ENCODE measurements around the gene TENT5A.

TENT5A gene

DNA sequence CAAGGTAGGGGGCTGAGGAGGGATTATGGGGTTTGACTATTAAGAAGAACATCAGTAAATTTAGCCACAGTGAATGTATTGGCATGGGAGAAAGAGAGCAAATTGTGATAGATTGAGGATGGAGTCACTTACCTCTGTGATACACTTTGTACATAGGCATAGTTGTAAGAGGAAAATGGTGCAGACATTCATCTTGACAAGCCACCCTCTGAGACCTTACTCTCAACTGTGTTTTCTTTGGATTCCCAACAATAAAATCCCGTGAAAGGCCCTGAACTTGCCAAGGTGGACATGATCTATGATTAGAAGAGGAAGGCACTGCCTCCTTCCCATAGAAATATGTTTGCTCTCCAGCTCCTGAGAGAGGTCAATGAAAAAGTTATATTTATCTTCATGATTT, 18.6 kb upstream of the TENT5A start:
- DNase-seq (ENCODE audit: low spot score) = no peak

DNA sequence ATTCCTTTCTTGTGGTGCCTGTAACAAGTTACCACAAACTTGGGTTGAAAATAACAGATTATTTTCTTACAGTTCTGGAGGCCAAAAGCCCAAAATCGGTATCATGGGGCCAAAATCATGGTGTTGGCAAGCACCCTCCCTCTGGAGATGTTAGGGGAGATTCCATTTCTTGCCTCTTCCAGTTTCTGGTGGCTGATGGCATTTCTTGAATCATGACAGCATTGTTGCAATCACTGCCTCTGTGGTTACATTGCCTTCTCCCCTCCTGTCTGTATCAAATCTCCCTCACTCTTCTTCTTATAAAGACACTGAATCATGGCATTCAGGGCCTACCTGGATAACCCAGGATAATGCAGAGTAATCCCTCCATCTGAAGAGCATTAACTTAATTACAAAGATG, 17.9 kb upstream of the TENT5A start:
- no peak for DNase-seq (ENCODE audit: low spot score)

- no peak for DNase-seq (ENCODE audit: low spot score)
Measured at GRCh38 chr6:81769824-81770223, 17.3 kb upstream of the TENT5A start.

GRCh38 chr6:81768150-81768942, 15.9 kb upstream of the TENT5A start:
- DNase-seq (ENCODE audit: low spot score) = no peak

DNA sequence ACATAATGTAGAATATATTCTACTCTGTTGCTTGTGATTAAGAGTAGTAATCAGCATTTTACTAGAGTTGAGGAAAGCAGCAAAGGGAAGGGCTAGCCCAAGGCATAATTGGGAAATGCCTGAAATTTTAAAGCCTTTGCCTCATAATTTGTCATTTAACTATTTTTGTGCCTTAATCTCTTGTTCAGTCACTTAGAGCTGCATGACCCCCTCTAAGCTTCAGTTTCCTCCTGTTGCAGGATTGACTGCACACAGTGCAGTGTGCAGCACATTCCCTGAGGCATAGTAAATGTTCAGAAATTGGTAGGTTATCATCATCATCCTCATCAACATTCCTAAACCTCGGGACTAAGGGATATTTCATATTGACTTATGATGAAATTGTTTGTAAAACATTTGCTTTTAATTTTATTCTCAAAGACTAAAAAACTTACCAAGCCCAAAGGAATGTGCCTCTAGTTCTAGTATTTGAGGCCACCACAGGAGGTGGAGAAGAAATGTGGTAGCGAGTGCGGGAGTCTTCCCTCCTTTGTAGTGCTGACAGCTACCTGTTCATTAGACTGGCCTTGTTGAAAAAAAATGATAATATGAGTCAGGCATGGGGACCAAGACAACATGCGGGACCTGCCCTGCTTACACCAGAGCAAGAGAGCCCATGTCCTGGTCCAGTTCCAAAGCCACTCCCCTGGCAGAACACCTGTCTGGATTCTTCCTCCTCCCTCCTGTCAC, 14.8 kb upstream of the TENT5A start:
- DNase-seq (ENCODE audit: low spot score) = no peak

DNA sequence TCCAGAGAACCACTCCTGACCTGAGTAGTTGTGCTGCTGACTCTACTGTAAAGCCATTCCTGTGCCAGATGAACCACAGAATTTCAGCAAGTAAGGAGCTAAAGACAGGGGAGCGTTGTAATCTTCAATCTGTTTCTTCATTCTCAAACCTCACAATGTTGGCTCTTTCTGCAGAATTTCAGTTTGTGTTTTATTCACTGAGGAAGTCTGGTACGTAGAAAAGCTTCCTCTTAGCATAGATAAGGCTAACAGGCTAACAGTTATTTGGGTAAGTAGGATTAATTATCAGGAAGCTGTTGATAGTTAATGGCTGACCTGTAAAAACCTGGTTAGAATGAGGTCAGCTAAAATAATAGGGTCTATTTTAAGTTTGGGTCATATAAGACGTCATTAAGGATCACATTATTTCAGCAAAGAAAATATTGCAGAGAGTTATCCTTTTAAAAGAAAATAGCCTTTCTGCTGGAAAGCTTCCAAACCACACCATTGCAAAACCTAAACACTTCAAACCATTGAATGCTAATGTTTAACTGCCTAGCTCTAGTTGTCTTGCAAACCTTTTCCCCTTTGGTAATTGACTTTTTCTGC, 14.1 kb upstream of the TENT5A start:
- no peak for DNase-seq (ENCODE audit: low spot score)

DNA sequence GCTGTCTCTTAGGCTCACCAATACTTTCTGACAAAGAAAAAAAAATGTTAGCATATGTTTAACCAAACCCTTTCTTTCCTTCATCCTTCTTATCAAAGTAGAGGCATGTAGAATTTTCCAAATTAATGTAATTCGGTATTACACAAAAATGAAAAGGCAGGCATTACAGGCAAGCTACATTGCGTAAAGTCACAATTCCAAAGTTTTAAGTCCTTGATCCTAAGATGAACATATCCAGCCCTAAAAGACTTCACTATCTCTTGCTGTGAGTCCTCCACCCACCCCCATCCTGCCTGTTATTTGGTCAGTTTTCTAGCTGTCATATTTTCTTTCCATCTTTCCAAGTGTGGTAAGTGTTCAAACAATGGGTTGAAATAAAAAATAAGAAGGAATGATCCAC, 12.1 kb upstream of the TENT5A start:
- no peak for DNase-seq (ENCODE audit: low spot score)

GRCh38 chr6:81763968-81764367, 11.5 kb upstream of the TENT5A start:
- no peak for DNase-seq (ENCODE audit: low spot score)

GRCh38 chr6:81763051-81763450, 10.6 kb upstream of the TENT5A start:
- no peak for DNase-seq (ENCODE audit: low spot score)

GRCh38 chr6:81762606-81763005, 10.1 kb upstream of the TENT5A start:
- DNase-seq (ENCODE audit: low spot score) = no peak

DNA sequence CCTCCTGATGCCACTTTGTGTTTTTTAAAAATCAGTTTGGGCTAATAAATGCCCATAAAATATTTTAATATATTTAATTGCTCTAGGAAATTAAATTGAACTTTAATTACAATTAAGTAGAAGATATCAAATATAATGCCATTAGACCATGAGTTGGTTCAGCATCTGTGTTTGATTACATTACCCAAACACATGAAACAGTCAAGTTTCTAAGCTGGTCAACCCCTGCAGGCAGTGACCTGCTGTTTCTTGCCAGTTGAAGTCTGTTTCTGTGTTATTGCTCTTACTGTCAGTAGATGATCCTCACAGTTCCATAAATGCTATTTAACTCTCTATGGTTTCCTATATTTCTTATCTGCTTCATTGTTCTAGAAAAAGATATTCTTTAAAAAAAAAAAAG, 9.7 kb upstream of the TENT5A start:
- DNase-seq (ENCODE audit: low spot score) = no peak

GRCh38 chr6:81761197-81761596, 8.7 kb upstream of the TENT5A start:
- no peak for DNase-seq (ENCODE audit: low spot score)

DNA sequence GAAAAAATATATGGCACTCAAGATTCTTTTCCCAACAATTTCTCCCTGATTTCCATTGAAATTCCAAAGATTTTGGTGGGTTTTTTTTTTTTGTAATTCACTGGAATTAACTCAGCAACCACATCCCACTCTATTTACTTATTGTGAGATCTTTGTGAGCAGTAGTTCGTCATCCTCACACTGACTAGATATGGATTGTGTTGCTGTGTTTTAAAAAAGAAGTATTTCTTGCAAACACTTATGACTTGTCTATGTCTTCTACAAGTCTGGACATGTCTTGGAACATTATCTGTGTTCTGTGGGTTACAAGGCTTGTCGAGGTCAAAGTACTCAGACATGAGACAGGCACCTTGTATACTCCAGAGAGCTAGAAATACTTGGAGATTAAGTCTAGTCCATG, 7.3 kb upstream of the TENT5A start:
- no peak for DNase-seq (ENCODE audit: low spot score)

GRCh38 chr6:81758221-81758620, 5.7 kb upstream of the TENT5A start:
- DNase-seq (ENCODE audit: low spot score) = no peak

DNA sequence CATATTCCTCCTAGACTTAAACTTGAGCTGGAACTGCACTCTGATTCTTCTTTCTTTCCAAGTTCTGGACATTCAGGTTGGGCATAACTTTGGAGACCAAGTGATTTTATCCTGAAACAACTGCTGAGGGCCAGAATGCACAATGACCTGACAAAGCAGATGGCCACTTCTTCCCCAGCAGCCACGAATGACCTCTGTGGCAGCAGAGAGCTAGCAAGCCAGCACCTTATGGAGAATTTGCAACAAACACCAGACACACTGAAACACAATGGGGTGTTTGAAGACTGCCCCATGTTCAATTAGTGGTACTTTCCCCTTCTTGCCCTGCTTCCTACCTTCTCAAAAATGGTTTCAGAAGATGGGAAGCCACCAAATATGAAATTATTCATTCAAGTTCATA, 4.2 kb upstream of the TENT5A start:
- DNase-seq (ENCODE audit: low spot score) = no peak

DNA sequence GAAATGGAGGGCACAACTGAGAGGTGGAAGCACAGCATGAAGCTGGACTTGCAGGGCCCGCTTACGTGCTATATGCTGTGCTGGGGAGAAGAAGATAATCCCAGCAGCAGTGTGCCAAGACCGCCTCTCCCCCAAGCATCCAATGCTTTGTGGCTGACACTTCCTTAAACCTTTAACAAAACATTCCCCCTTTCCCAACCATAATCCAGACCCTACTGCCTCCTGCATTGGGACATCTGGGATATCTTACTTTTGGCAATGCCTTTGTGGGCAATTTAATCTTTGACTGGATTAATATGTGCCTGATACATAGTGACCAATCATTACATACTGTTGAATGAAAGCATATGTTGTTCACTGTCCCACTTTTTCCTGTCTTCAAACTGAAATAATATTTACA, 3.1 kb upstream of the TENT5A start:
- DNase-seq (ENCODE audit: low spot score) = no peak

DNA sequence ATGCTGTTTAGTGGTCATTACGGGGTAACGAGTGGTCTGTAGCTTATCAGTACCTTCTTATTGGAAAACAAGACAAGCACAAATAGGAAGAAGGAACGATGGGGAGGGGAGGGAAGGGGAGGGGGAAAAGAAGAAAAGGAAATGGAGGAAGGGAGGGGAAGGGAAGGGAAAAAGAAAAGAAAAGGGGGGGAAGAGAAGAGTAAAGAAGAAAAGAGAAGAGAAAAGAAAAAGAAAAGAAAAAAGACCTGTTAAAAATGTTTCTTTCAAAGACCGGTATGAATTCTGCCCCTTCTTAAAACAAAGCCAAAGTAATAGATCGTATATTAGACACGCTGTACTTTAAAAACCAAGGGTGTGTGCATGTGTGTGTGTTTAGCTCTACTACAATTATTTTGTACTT, 2.4 kb upstream of the TENT5A start:
- no peak for DNase-seq (ENCODE audit: low spot score)

GRCh38 chr6:81753711-81754577, 1.5 kb upstream of the TENT5A start:
- peak; percentile 82 for DNase-seq (ENCODE audit: low spot score)

DNA sequence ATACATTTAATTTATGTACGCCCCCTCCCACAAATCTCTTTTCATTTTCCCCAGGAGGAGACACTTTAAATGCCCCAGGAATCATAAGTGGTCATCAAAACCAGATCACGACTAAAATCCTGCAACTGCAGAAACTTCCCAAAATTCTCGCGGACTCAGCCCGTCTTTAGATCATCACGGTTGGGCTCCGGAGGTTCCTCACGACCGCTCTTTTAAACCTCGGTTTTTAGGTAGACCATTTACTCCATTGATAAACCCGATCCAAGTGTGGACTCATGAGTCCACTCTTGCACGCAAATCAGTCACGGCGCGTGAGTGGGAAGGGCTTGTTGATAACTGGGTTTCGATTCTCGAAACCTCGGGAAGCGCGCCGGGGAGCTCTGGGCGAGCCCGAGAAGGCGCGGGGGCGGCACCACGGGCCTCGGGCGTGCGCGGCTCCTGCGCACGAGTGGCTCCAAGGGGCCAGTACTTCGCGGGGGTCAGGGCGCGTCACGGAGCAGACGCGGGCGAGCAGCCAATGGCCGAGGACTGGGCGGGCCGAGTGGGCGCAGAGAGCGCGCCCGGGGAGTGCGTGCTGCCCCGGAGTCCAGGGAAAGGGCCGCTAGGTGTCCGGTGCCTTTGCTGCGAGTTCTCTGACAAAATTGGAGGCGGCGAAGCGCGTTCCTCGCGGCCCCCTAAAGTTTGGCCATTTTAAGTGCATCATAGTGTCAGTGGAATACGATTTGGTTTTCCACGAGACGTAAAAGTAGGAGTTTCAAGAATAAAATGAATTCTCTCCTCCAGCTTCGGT, 635 bp upstream of the TENT5A start:
- DNase-seq (ENCODE audit: low spot score) = peak; percentile 70

DNA sequence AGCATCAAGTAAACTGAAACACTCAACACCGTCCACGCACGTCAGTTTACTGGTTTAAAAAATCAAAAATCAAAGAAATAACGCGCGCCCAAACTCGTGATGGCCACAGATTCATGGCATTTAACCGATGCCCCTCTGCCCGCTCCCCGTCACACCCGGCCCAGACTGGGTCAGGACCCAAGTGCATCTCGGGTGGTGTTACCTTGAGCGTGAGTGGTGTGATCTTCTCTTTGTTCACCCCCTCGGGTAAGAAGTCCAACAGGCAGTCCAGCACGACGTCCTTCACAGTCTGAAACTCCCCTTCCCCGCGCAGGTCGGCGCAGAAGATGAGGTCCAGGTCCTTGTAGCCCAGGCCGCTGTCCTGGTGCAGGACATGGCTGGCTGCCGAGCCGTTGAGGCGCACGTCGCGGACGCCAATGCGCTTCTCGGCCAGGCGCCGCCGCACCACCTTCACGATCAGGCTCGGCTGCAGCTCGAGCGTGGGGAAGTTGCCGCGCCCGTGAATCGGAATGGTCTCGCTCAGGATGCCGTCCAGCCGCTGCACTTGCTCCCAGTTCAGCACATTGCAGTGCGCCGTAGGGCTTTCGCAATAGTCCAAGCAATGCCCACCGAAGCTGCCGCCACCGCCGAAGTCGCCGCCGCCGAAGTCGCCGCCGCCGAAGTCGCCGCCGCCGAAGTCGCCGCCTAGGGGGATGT, 945 bp downstream of the TENT5A start:
- DNase-seq (ENCODE audit: low spot score) = peak; percentile 22
